ENCODE results near the gene CLSTN2.

The CLSTN2 gene

GRCh38 chr3:139897759-139898158 is 37.2 kb upstream of the CLSTN2 start:
- Histone ChIP-seq H3K4me1 (ENCODE audit: control insufficient read depth, low read length) (no peaks in the 10 kb centered on the region), H3K9me2 (replicated peaks; ENCODE audit: control insufficient read depth, low read length) (no peaks in the 10 kb centered on the region), H3K79me2 (ENCODE audit: control insufficient read depth, low read length) (no peaks in the 10 kb centered on the region), H3K4me3 (ENCODE audit: low read length) (no peak overlapping the region), H3K27me3 (ENCODE audit: control insufficient read depth, low read length) (no peaks in the 10 kb centered on the region), H3K4me2 (ENCODE audit: low read length) (no peak overlapping the region), H3K9me3 (ENCODE audit: control insufficient read depth, insufficient read depth, low read length) (no peaks in the 10 kb centered on the region), H3K27ac (ENCODE audit: low read depth, low read length) (no peak overlapping the region), H4K20me1 (ENCODE audit: control insufficient read depth, insufficient read depth, low read depth, low read length) (no peaks in the 10 kb centered on the region), H3F3A (ENCODE audit: control insufficient read depth, insufficient read depth) (no peaks in the 10 kb centered on the region), H3K36me3 (ENCODE audit: control insufficient read depth, low read length) (no peaks in the 10 kb centered on the region)
- TF ChIP-seq CTCF (IDR thresholded peaks at IDR 0.05; ENCODE audit: low read depth, low read length, poor library complexity, severe bottlenecking), result no peak
- TF ChIP-seq EZH2phosphoT487 (IDR thresholded peaks at IDR 0.05; ENCODE audit: borderline replicate concordance, low read length), result no peak

GRCh38 chr3:139906418-139906817 is 28.6 kb upstream of the CLSTN2 start:
- no peaks in the 10 kb centered on the region for H3K9me2 ChIP-seq (replicated peaks; ENCODE audit: control insufficient read depth, low read length)
- H4K20me1 ChIP-seq (ENCODE audit: control insufficient read depth, insufficient read depth, low read depth, low read length), result no peaks in the 10 kb centered on the region
- no peaks in the 10 kb centered on the region for H3K79me2 ChIP-seq (ENCODE audit: control insufficient read depth, low read length)
- no peaks in the 10 kb centered on the region for H3K4me1 ChIP-seq (ENCODE audit: control insufficient read depth, low read length)
- no peaks in the 10 kb centered on the region for H3K27me3 ChIP-seq (ENCODE audit: control insufficient read depth, low read length)
- no peak overlapping the region for H3K4me3 ChIP-seq (ENCODE audit: low read length)
- H3K9me3 ChIP-seq (ENCODE audit: control insufficient read depth, insufficient read depth, low read length), result no peaks in the 10 kb centered on the region
- H3F3A ChIP-seq (ENCODE audit: control insufficient read depth, insufficient read depth), result no peaks in the 10 kb centered on the region
- no peaks in the 10 kb centered on the region for H3K36me3 ChIP-seq (ENCODE audit: control insufficient read depth, low read length)
- no peak for TF ChIP-seq CTCF (IDR thresholded peaks at IDR 0.05; ENCODE audit: low read depth, low read length, poor library complexity, severe bottlenecking)
- TF ChIP-seq EZH2phosphoT487 (IDR thresholded peaks at IDR 0.05; ENCODE audit: borderline replicate concordance, low read length), result no peak
- H3K27ac ChIP-seq (ENCODE audit: low read depth, low read length), result no peak overlapping the region
- H3K4me2 ChIP-seq (ENCODE audit: low read length), result no peak overlapping the region

GRCh38 chr3:139909811-139910210 is 25.2 kb upstream of the CLSTN2 start:
- H3K4me1 ChIP-seq (ENCODE audit: control insufficient read depth, low read length), result no peaks in the 10 kb centered on the region
- no peaks in the 10 kb centered on the region for H3K9me3 ChIP-seq (ENCODE audit: control insufficient read depth, insufficient read depth, low read length)
- no peaks in the 10 kb centered on the region for H3K79me2 ChIP-seq (ENCODE audit: control insufficient read depth, low read length)
- H3K27me3 ChIP-seq (ENCODE audit: control insufficient read depth, low read length), result no peaks in the 10 kb centered on the region
- H4K20me1 ChIP-seq (ENCODE audit: control insufficient read depth, insufficient read depth, low read depth, low read length), result no peaks in the 10 kb centered on the region
- H3K27ac ChIP-seq (ENCODE audit: low read depth, low read length), result no peak overlapping the region
- H3K36me3 ChIP-seq (ENCODE audit: control insufficient read depth, low read length), result no peaks in the 10 kb centered on the region
- no peak overlapping the region for H3K4me2 ChIP-seq (ENCODE audit: low read length)
- H3K9me2 ChIP-seq (replicated peaks; ENCODE audit: control insufficient read depth, low read length), result no peaks in the 10 kb centered on the region
- no peak overlapping the region for H3K4me3 ChIP-seq (ENCODE audit: low read length)
- TF ChIP-seq EZH2phosphoT487 (IDR thresholded peaks at IDR 0.05; ENCODE audit: borderline replicate concordance, low read length) (no peak), CTCF (IDR thresholded peaks at IDR 0.05; ENCODE audit: low read depth, low read length, poor library complexity, severe bottlenecking) (no peak)
- H3F3A ChIP-seq (ENCODE audit: control insufficient read depth, insufficient read depth), result no peaks in the 10 kb centered on the region

GRCh38 chr3:139916271-139916670 is 18.7 kb upstream of the CLSTN2 start:
- Histone ChIP-seq H3K4me1 (ENCODE audit: control insufficient read depth, low read length) (no peaks in the 10 kb centered on the region), H3K36me3 (ENCODE audit: control insufficient read depth, low read length) (no peaks in the 10 kb centered on the region)
- TF ChIP-seq CTCF (IDR thresholded peaks at IDR 0.05; ENCODE audit: low read depth, low read length, poor library complexity, severe bottlenecking), result no peak
- TF ChIP-seq EZH2phosphoT487 (IDR thresholded peaks at IDR 0.05; ENCODE audit: borderline replicate concordance, low read length), result no peak

More at GRCh38 chr3:139916271-139916670, 18.7 kb upstream of the CLSTN2 start:
- Histone ChIP-seq H3K27me3 (ENCODE audit: control insufficient read depth, low read length) (no peaks in the 10 kb centered on the region), H3K9me2 (replicated peaks; ENCODE audit: control insufficient read depth, low read length) (no peaks in the 10 kb centered on the region), H3K4me3 (ENCODE audit: low read length) (no peak overlapping the region), H3F3A (ENCODE audit: control insufficient read depth, insufficient read depth) (no peaks in the 10 kb centered on the region), H3K27ac (ENCODE audit: low read depth, low read length) (no peak overlapping the region), H4K20me1 (ENCODE audit: control insufficient read depth, insufficient read depth, low read depth, low read length) (no peaks in the 10 kb centered on the region), H3K79me2 (ENCODE audit: control insufficient read depth, low read length) (no peaks in the 10 kb centered on the region), H3K9me3 (ENCODE audit: control insufficient read depth, insufficient read depth, low read length) (no peaks in the 10 kb centered on the region), H3K4me2 (ENCODE audit: low read length) (no peak overlapping the region)

All from DOHH2 (cell line).